Stimulated activated CD4-positive, alpha-beta T cell treated with anti-CD3 and anti-CD28 coated beads, Interleukin-15, amount 100 ng/mL, for 48 hours (primary cell): ENCODE data around the gene THSD4.

Experiments used
- DNase-seq, 2 donors: peaks; one replicate each; pipeline ENCODE4 v3.0.0-alpha.2; 2020; ENCODE audit warnings: low read depth in 2 of 2

The THSD4 gene

DNA sequence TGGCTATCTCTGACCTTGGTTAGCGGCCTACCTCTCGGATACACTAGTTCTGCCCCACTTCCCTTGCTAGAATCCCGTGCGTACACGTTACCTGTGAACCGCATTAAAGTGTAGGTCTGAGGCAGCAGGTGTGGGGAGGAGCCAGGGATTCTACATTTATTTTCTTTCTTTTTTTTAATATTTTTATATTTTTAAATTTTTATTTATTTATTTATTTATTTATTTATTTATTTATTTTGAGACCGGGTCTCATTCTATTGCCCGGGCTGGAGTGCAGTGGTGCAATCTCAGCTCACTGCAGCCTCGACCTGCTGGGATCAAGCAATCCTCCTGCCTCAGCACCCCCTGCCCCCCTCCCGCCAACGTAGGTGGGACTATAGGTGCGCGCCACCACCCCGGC, 634.2 kb downstream of the THSD4 start:
- DNase-seq, result no peak

DNA sequence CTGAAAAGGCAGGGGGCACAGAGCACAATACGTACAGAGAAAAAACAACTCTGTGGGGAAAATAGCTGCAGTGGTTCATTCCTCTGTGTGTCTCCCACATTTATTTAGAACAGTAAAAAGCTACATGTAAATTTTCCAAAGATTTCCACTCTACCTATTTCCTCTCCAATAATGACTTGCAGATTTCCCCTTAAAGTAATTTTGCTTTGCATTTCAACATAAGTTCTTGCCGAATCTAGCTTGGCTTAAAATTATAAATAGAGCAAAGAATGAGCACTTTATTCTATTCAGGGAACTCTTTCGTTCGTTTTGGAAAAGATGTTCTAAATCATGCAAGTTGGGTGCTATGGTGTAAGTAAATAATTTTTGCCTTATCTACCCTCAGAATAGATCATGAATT, 636.9 kb downstream of the THSD4 start:
- no peak for DNase-seq

DNA sequence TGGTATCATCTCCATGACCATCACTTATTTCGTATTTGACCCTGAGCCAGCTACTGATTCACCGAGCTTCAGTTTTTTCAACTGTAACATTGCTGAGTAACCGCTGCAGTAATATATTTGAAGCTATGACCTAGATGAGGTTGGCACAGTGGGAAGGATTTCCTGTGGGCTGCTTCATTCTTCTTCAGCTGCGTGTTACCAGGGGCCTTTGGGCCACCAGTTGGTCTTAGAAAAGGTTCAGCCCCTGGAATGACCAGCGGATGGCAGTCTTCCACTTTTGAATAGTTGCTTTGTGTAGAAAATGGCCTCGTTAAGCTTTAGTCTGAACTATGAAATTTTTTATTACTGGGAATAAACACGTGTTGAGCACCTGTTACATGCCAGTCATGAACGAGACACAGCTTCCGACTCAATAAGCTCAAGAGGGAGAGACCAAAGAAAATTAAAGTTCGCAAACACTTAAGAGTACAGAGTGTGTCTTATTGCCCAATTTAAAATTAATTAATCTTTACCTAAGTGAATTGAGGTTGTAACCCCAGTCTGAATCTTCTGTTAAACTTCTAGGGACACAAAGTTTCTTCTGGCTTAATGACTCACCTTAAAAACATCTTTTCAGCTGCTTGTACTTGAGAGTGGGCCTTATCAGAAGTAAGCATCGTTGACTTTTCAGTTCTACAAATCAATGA, 637.5 kb downstream of the THSD4 start:
- no peak for DNase-seq

DNA sequence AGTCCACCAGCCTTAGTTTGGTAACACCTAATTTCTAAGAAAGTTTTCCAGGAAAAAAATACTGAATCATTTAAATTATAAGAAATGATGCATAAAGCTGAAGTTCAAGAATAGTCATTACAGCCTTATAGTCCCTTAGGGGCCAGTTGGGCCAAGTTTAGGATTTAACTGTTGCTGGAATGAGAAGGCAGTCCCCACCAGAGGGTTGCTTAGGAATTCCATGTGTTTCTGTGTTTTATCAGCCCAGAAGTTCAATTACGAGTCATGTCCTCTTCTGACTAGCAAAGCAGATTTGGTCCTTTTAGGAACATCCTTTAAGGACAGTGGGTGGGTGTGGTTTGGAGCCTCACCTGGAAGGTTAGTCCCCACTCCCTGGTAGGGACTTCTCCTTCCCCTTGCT, 638.1 kb downstream of the THSD4 start:
- no peak for DNase-seq

DNA sequence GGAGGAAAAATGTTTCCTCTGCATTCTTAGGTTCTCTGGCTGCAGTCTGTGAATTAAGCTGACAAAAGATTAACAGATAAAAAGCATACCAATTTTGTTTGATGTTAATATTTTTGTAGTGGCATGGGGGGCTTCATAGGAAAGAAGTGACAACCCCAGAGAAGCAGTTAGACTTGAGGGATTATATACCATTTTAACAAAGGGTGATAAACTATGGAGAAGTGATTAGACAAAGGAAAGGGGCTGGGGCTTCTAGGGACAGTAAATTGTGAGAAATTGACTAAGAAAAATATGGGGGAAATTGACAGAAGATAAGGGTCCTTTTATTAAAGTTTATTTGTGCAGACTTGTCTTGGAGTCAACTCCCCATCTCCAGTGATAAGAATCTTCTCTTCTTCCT, 639.4 kb downstream of the THSD4 start:
- DNase-seq, result no peak

DNA sequence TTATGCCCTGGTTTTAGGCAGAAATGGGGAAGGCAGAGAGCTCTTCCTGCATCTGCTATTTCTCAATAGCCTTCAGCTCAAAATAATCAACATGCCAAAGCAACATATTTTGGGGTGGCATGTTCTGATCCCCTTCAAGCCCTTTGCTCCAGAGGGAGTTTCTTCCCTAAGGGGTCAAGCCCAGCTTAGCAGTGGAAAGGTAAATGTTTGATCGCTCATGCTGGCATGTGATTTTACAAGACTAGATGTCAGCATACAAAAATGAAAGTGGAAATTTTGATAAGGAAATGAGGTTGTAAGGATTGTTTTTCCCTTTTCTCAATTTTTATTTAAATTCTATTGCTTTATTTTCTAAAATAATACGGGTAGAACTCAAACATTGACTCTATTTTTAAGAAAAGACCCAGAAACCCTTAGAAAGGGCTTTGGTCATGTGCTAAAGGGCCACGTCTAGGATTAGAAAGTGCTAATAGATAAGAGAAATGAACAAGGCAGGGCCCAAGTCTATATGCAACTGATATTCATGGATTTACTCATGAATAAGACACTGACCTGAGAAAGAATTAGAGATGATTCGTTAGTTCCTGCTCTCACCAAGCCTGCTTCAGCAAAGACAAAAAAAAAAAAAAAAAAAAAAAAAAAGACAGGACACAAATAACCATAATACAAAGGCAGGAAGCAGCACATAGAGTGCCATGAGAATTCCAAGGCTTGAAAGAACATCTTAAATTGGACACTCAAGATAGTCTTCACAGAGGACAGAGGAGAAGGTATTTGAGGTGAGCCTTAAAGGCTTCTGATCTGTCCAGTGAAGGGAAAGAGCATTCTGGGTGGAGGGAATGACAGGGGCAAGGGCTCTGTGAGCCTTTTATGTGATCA, 640.1 kb downstream of the THSD4 start:
- no peak for DNase-seq

DNA sequence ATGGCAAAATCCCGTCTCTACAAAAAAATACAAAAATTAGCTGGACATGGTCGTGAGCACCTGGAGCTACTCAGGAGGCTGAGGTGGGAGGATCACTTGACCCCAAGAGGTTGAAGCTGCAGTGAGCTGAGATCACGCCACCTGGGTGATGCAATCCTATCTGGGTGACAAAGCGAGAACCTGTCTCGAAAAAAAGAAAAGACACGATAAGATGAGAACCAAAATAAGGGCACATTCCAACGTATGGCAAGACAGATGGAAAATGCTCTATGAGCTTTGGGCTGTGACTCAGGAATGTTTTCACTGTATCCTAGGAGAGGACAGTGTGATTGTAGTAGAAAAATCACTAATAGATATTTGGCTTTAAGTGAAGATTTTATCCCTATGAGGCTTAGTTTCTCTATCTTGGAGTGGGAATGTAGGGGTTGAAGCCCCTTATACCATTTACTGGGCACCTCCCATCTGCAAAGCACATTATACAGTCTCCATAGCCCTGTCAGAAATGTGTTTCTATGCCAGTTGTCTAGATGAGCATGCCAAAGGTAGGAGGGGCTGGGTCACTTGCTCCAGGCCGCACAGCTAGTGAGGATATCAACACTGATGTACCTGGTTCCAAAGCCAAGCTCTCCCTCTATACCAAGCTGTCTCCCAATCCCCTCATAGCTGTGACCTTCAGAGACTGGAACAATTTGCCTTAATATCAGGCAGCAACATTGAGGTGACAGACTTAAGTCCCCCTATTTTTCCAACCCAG, 641.5 kb downstream of the THSD4 start:
- DNase-seq, result no peak

DNA sequence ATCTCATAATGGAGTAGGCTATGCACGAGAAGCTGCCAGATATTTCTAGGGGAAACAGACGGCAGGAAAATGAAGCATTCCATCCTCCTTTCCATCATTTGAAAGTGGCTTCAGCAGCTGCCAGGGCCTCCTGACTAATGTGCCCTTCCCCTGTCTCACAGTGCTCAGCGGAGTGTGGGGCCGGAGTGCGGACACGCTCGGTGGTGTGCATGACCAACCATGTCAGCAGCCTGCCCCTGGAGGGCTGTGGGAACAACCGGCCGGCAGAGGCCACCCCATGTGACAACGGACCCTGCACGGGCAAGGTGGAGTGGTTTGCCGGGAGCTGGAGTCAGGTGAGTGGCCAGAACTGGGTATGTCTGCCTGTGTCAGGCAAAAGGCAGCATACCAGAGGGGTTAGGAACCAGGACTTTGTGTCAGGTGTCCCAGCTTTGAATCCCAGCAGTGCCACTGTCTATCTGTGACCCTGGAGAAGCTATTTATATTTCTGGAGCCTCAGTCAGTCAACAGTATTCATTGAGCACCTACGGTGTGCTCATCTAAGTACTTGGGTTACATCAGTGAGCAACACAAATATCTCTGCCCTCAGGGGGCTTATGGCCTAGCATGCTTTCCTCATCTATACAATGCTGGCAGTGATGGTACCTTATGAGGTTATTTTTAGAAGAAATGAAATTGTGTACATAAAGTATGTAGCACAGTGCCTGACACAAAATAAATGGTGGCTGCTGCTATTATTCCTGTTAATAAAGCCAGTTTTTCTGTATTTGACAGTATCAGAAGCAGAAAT, 642.7 kb downstream of the THSD4 start:
- DNase-seq, result no peak

DNA sequence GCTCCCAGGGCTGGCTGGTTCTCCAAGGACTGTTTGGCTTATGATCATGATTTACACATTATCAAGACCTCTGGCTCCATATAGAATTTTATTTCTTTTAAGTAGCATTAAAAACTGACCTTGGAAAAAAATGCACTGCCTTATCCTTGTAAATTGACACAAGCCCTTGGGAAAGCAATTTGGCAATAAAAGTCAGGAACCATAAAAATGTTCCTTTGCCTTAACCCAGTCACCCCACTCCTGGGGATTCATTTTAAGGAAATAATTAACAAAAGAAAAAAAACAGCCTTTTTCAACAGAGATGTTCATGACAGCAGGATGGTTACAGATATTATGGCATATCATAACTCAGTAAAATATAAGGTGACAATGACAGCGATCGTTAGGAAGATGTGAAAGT, 643.4 kb downstream of the THSD4 start:
- no peak for DNase-seq

DNA sequence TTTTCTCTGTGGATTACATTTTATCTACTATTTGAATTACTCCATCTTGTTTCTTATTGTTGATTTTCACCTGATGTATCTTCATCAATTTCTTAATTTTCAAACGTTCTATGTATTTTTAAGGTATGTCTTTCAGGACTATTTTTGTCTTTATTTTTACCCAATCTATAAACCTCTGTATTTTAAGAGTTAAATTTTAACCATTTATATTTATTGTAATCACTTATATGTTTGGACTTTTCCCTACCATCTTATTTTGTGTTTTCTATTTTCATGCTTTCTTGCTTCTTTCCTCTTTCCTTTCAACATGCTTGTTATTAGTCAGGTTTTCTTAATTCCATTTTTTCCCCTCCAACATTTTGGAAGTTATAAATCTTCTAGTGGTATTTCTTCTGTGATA, 645.6 kb downstream of the THSD4 start:
- no peak for DNase-seq

DNA sequence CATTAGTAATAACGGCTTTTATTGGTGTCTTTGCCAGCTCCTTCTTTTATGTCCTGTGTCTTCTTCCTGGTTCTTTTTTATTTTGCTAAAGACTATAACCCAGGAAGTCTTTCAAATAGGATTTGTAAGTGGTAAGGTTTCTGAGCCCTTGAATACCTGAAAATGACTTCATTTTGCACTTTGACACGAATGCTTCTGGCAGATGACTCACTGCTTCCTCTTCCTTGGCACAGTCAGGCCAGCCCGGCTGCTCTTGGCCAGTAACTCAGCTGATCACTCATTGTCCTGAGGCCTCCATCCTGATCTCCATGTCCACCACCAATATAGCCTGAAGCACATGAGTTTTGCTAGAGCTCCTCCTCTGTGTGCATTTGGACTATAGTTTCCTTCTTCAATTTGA, 646.4 kb downstream of the THSD4 start:
- DNase-seq, result no peak

DNA sequence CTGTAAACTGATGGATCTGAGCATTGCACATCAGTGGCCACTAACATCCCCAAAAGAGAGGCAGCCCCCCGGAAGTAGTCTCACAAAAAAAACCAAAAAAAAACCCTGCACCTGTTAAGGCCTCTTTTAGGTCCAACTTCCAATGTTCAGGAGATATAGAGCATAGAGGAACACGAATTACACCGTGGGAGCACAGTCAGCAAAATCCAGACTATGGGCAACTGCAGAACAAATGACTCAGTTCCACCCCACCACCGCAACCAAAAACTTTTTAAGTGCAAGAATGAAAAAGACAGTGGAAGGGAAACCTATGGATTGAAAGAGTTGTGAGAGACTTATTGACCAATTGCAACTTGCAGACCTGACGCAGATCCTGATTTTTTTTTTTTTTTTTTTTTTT, 652.9 kb downstream of the THSD4 start:
- DNase-seq, result no peak

DNA sequence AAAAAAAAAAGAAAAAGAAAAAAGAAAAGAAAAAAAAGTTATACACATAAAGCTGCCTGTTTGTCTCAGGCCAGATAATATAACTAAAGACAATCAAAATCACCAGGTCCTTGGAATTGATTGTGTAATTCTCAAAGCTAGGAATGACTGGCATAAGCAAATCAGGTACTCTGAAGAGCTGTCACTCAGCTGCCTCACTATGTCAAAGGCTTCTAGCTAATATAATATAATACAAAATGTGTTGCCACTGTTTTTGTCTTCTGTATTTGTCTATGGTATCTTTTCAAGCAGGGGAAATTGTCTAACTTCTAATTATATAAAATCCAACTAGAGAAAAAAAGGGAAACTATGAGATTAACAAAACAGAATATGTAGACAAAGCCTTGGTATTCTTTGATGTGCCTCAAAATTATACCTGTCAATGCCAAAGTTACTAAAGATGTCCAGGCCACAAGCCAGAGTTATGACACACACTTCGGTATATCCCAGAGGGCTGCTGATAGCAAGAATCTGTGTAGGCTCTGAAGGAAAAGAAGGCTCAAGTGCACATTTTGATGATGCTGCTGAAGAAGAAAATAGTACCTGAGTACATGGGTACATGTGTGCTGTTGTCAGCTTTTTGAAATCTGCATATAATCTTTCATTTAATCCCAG, 658.1 kb downstream of the THSD4 start:
- DNase-seq, result no peak

DNA sequence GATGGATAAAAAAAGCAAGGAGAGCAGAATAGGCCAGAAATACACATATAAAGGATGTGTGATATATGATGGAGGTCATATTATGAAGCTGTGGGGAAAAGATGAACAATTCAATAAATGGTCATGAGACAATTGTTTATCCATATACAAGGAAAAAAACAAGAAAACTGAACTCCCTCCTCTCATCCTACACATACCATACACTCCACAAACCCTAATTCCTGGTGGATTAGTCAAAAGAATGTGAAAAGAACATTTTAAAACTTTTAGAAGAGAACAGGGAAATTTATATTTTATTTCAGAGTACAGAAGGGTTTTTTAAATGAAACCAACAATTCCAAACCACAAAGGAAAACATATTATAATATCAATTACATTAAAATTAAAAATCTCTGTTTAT, 660.6 kb downstream of the THSD4 start:
- DNase-seq, result no peak

DNA sequence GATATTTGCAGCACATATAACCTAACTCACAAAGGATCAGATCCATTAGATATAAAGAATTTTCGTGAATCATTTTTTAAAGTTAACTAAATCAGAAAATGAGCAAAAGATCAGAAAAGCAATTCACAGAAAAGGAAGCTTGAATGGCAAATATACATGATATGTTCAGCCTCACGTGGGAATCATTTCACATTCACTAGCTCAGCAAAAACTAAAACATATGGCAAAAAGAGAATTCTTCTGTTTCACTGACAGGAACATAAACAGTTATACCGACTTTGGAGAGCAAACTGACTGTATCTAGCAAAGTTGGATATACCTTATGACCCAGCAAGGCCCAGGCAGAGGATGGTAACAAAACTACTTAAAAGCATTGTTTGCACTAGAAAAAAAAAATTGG, 661.0 kb downstream of the THSD4 start:
- no peak for DNase-seq

DNA sequence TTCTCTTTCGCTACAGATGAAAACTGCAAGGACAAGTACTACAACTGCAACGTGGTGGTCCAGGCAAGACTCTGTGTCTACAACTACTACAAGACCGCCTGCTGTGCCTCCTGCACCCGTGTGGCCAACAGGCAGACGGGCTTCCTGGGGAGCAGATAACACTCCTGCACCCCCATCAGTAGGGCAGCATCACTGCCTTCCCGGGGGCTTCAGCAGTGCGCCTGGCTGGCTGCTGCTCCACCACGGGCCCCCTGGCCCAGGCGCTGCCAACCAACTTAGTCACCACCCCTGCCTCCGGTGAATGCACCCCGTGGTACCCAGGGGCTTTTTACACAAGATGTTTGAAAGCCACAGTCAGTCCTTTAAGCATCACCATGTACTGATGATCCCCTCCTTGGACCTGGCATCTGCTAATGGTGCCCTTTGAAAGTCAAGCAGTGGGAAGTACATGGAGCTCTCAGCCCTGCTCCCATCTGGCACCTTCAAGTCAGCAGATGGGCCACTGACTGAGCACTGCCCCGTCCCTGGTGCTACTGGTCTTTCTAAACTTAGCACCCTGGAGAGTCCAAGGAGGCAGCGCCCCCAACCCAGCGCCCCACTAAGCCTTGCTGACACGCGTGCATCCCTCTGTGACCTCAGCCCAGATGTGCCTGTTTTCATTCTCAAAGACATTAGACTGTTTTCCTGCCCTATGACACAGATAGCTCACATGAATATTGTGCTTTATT, 662.1 kb downstream of the THSD4 start:
- DNase-seq, result no peak

DNA sequence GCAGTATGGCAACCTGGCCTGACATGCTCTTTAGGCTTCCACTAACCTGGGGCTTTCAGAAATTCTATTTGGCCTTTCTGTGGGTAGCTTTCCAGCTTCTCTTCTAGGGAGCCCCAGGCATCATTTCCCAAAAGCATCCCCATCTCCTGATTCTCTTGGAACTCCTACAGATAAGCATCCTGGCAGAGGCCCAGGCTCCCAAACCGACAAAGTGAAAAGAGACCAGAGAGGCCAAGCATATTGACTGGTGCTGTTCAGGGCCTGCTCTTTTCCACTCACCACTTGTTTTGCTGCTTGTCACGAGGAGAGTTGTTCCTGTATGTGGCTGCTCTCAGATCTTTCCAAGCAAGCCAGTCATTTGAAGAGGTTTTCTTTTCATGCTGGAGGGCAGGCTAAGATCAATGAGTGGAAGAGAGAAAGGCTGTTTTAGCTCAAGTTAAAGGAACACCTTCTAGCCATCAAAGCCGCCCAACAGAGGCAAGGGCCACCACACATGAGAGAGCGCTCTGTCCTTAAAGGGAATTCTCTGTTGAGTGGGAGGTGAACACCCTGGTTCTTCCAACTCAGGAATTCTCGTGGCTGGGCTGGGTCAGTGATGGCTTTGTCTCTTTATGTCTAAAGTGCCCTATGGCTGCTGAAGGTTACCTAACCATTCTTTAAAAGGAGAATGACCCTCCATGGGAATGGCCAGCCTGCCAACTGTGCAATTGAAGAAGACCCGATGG, 664.0 kb downstream of the THSD4 start:
- no peak for DNase-seq

DNA sequence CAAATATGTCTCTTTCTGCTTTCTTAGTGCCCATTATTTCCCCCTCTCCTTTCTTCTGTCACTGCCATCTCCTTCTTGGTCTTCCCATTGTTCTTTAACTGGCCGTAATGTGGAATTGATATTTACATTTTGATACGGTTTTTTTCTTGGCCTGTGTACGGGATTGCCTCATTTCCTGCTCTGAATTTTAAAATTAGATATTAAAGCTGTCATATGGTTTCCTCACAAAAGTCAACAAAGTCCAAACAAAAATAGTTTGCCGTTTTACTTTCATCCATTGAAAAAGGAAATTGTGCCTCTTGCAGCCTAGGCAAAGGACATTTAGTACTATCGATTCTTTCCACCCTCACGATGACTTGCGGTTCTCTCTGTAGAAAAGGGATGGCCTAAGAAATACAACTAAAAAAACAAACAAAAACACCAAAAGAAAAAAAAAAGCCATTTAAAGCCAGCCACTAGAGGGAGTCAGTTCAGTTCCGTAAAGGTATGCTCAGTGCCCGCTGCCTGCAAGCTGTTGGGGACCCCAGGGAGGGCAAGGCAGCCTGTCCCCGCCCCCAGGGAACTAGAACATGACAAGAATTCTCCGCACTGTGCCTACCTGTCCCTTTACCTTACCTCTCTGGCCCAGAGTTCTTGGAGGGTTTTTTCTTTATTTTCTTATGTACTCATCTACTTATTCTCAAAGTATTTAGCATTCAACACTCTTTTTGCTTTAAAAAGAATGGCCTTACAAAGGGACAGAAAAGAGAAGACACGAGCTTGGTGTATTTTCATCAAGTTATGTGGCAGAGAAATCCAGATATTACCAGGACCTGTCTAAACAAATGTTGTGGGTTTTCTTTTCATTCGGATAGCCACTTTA, 665.1 kb downstream of the THSD4 start:
- peak in 1 of 2 donors; percentile 14 for DNase-seq
